Forelimb muscle (tissue), 1 donor: ENCODE measurements around the gene ROPN1B. TPM values are rescaled to one million over a fixed set of nuclear protein-coding genes. Genes with fewer than 3 reads are reported as not detected.
"Not testable (repeated sequence)": the region's sequence is repeated elsewhere in the genome, so short reads cannot be mapped to it uniquely, and the experiment has no call there.

ENCODE experiments used
- DNase-seq: peaks from one replicate; pipeline ENCODE4 v3.0.0-alpha.2; 2013; ENCODE audit warnings: low read depth
- polyA plus RNA-seq: library from polyadenylated mRNA; unstranded; fragments of 120-200 nt; gene quantifications from one replicate; pipeline ENCODE4 v1.2.1, GENCODE V29; 2013; ENCODE audit not compliant: insufficient read length

ROPN1B gene
- polyA plus RNA-seq, 1 donor: 0.29 TPM

DNA sequence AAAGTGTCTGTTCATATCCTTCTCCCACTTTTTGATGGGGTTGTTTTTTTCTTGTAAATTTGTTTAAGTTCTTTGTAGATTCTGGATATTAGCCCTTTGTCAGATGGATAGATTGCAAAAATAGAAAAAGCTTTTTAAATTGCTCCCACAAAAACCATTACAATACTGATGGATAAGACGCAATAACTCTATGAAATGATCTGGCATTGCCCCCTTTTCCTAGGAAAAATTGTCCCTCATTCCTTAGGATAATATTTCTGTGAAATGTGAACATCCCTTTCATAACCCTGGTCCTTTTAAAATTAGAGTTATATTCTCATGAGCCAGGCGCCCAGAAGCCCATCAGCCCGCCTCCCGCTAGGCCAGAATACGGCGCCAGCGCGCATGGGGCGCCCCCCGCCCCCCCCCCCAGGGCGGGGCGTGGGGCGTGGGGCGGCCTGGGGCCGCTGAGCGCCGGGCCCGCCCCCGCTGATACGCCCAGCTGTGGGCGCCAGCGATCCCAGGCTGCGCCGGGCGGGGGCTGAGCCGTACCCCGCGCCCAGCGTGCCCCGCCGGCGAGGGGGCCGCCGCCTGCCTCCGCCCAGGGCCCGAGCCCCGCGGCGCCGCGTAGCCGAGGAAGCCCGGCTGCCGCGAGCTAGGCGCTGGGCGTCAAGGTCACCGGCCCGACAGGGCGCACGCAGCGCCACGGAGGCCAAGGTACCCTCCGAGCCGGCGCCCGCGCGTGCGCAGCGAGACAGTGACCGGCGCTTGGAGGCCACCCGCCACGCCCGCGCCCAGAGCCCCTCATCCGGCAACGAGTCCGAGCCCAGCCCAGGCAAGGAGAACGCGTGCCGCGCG is 11.1 kb upstream of the ROPN1B start:
- no peak for DNase-seq

GRCh38 chr3:125958511-125959316 is 10.3 kb upstream of the ROPN1B start:
- DNase-seq: no peak

- DNase-seq: no peak
Measured at GRCh38 chr3:125959317-125960065, 9.5 kb upstream of the ROPN1B start.

DNA sequence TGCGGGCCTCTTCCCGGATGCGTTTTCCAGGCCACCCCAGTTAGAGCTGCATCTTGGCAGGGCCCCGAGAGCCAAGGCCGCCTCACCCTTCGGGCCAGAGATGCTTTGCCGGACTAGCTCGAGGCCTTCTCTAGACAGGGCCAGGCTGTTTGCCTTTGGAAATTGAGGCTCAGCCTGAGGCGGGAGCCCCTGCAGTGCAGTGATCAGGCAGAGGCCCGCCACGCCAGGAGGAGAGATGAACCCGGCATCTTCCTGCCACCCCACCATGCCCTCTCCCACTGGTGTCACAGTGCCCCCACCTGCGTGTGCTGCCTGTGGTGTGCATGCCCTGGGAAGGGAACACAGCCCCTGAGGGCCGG is 8.9 kb upstream of the ROPN1B start:
- DNase-seq: no peak

GRCh38 chr3:125960456-125961288 is 8.3 kb upstream of the ROPN1B start:
- no peak for DNase-seq

- DNase-seq: no peak
Measured at GRCh38 chr3:125961289-125961589, 7.7 kb upstream of the ROPN1B start.

GRCh38 chr3:125963834-125964233 is 5.1 kb upstream of the ROPN1B start:
- not testable (repeated sequence) for DNase-seq

- no peak for DNase-seq
Measured at GRCh38 chr3:125965505-125965904, 3.5 kb upstream of the ROPN1B start.

GRCh38 chr3:125967156-125967555 is 1.8 kb upstream of the ROPN1B start:
- no peak for DNase-seq

- not testable (repeated sequence) for DNase-seq
Measured at GRCh38 chr3:125968121-125968520, 857 bp upstream of the ROPN1B start.

GRCh38 chr3:125971997-125972944 is 3.3 kb downstream of the ROPN1B start:
- DNase-seq: not testable (repeated sequence)

GRCh38 chr3:125975245-125976002 is 6.4 kb downstream of the ROPN1B start:
- not testable (repeated sequence) for DNase-seq

GRCh38 chr3:125976003-125976390 is 7.0 kb downstream of the ROPN1B start:
- not testable (repeated sequence) for DNase-seq

- DNase-seq: not testable (repeated sequence)
Measured at GRCh38 chr3:125977104-125977503, 8.1 kb downstream of the ROPN1B start.

DNA sequence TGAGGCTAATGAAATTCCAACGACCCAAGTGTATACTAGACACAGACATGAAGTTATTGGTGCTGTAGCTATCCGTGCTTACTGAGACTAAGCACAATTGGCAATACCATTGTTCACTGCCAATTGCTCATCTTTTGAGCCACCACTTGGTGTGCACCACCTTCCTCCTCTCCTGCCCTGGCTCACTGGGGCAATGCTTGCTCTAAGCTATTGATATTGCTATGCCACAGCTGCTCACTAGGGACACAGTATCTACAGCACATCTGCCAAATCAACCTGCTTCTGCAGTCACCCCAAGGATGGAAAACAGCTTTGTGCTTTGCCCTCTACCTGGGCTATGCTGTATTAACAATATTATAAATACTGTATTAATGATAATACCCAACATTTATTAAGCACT is 16.0 kb downstream of the ROPN1B start:
- not testable (repeated sequence) for DNase-seq

- DNase-seq: peak; percentile 68
Measured at GRCh38 chr3:125990253-125990970, 21.4 kb downstream of the ROPN1B start.

DNA sequence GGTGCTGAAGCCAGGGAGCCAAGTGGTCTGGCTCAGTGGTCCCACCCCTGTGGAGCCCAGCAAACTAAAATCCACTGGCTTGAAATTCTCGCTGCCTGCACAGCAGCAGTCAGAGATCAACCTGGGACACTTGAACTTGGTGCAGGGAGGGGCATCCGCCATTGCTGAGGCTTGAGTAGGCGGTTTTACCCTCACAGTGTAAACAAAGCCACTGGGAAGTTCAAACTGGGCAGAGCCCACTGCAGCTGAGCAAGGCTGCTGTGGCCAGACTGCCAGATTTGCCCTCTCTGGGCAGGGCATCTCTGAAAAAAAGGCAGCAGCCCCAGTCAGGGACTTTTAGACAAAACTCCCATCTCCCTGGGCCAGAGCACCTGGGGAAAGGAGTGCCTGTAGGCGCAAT is 27.8 kb downstream of the ROPN1B start:
- DNase-seq: not testable (repeated sequence)

DNA sequence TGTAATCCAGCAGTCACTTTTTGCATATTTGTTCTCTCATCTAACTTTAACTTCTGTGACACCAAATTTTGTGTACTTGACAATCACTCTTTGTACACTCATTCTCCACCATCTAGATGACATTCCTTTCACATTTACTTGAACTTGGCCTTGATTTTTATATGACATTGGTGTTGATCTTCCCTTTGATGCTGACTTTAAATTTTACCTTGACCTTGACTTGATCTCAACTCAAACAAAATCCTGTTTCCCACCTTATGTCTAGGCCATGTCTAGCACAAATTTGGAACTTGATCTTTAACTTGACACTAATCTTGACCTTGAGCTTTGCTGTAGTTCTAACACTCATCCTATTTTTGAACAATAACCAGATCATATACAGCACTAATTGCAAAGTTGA is 33.2 kb downstream of the ROPN1B start:
- no peak for DNase-seq
